HepG2 (cell line): Measurements from ENCODE around the gene KDM1B. TPM values are rescaled to one million over a fixed set of nuclear protein-coding genes. Genes with fewer than 3 reads are reported as not detected.

ENCODE experiments used
- ARNTL ChIP-seq: sonication (generic); formaldehyde crosslinking; IDR thresholded peaks from 2 replicates; pipeline ENCODE4 v1.4.0; 2020; ENCODE audit warnings: mild to moderate bottlenecking, missing genetic modification reagents
- CCDC6 ChIP-seq: sonication (generic); formaldehyde crosslinking; IDR thresholded peaks from 2 replicates; pipeline ENCODE4 v1.8.1; 2022; ENCODE audit warnings: mild to moderate bottlenecking, missing genetic modification reagents, moderate library complexity
- FOXP1 ChIP-seq, 2 experiments: fragments of 450-650 bp in 1 of 2; IDR thresholded peaks; 2 replicates each; pipeline ENCODE4 v1.6.1; 2017 to 2018; ENCODE audit warnings: antibody characterized with exemption in 1 of 2
- HOXA7 ChIP-seq: sonication (generic); formaldehyde crosslinking; IDR thresholded peaks from 2 replicates; pipeline ENCODE4 v1.8.1; 2022; ENCODE audit warnings: mild to moderate bottlenecking, missing genetic modification reagents, moderate library complexity
- RCOR2 ChIP-seq: IDR thresholded peaks from 2 replicates; pipeline ENCODE4 v1.6.1; 2016; ENCODE audit warnings: missing biosample characterization, missing genetic modification reagents
- SRF ChIP-seq: IDR thresholded peaks from 2 replicates; pipeline ENCODE4 v1.6.1; 2011; ENCODE audit warnings: mild to moderate bottlenecking, low read depth, low read length, moderate library complexity
- TFE3 ChIP-seq: IDR thresholded peaks from 2 replicates; pipeline ENCODE4 v1.6.1; 2016
- U2AF1 ChIP-seq: fragments of 200-400 bp; formaldehyde crosslinking; optimal IDR thresholded peaks from 2 replicates; pipeline ENCODE3; 2017; ENCODE audit warnings: mild to moderate bottlenecking, low read depth, low read length
- ZBTB20 ChIP-seq: sonication (generic); formaldehyde crosslinking; IDR thresholded peaks from 2 replicates; pipeline ENCODE4 v1.8.1; 2023; ENCODE audit warnings: missing genetic modification reagents, low read depth, mild to moderate bottlenecking, borderline replicate concordance
- ZNF225 ChIP-seq: sonication (generic); formaldehyde crosslinking; IDR thresholded peaks from 2 replicates; pipeline ENCODE4 v1.4.0; 2020; ENCODE audit warnings: mild to moderate bottlenecking, missing genetic modification reagents
- ZNF256 ChIP-seq: sonication (generic); formaldehyde crosslinking; conservative IDR thresholded peaks from 2 replicates; pipeline ENCODE4 v1.4.0; 2020; ENCODE audit warnings: missing genetic modification reagents
- ZNF331 ChIP-seq: sonication (generic); formaldehyde crosslinking; IDR thresholded peaks from 2 replicates; pipeline ENCODE4 v1.4.0; 2020; ENCODE audit warnings: missing genetic modification reagents
- ZNF383 ChIP-seq: sonication (generic); formaldehyde crosslinking; IDR thresholded peaks from 2 replicates; pipeline ENCODE4 v1.4.0; 2020; ENCODE audit warnings: missing genetic modification reagents, mild to moderate bottlenecking, borderline replicate concordance
- ZNF407 ChIP-seq: sonication (generic); formaldehyde crosslinking; IDR thresholded peaks from one replicate; pipeline ENCODE4 v1.5.1; 2020; ENCODE audit warnings: mild to moderate bottlenecking, missing genetic modification reagents; ENCODE audit errors: not compliant biosample characterization
- ZNF432 ChIP-seq: sonication (generic); formaldehyde crosslinking; IDR thresholded peaks from 2 replicates; pipeline ENCODE4 v1.5.0; 2020; ENCODE audit warnings: missing genetic modification reagents, mild to moderate bottlenecking, borderline replicate concordance
- ZNF484 ChIP-seq: sonication (generic); formaldehyde crosslinking; IDR thresholded peaks from 2 replicates; pipeline ENCODE4 v1.5.1; 2020; ENCODE audit warnings: mild to moderate bottlenecking, low read depth, missing genetic modification reagents, borderline replicate concordance
- ZNF501 ChIP-seq: sonication (generic); formaldehyde crosslinking; IDR thresholded peaks from 2 replicates; pipeline ENCODE4 v1.5.1; 2020; ENCODE audit warnings: mild to moderate bottlenecking, moderate library complexity, missing genetic modification reagents
- ZNF629 ChIP-seq: sonication (generic); formaldehyde crosslinking; conservative IDR thresholded peaks from 2 replicates; pipeline ENCODE4 v1.5.0; 2020; ENCODE audit warnings: missing genetic modification reagents
- ZNF746 ChIP-seq: sonication (generic); formaldehyde crosslinking; IDR thresholded peaks from 2 replicates; pipeline ENCODE4 v1.8.0; 2022; ENCODE audit warnings: mild to moderate bottlenecking, missing genetic modification reagents
- ZNF780A ChIP-seq: sonication (generic); formaldehyde crosslinking; IDR thresholded peaks from 2 replicates; pipeline ENCODE4 v1.8.0; 2022; ENCODE audit warnings: mild to moderate bottlenecking, missing genetic modification reagents, moderate library complexity
- polyA plus RNA-seq, 8 experiments: library from polyadenylated mRNA; depleted of rRNA in 3 of 8; stranded (reverse) in 7 of 8; unstranded in 1 of 8; fragments of >200 nt; fragmentation: Illumina TruSeq in 4 of 8; extraction: Trizol in 4 of 8; gene quantifications; 2 replicates each; pipeline versions ENCODE4 v1.2.1 to v1.2.3, GENCODE V29; 2011 to 2016; ENCODE audit warnings: low read depth in 4 of 8, missing spikeins in 1 of 8, mixed read lengths in 1 of 8; ENCODE audit not compliant: insufficient read depth in 1 of 8
- total RNA-seq, 5 experiments: library from RNA; depleted of rRNA; stranded (reverse); fragments of >200 nt; fragmentation: Illumina TruSeq; extraction: Trizol; gene quantifications; 2 replicates each; pipeline ENCODE4 v1.2.3, GENCODE V29; 2016; ENCODE audit warnings: low read depth in 1 of 5

The KDM1B gene
- total and polyA plus RNA-seq, 2 of the 13 experiments (the other 11 are each of a cell fraction or from before 2014, with no cell fraction given), result 9.8 to 13.2 TPM

GRCh38 chr6:18122128-18123093 is 32.8 kb upstream of the KDM1B start, which contains the start of gene NHLRC1 (continued):
- TF ChIP-seq ZNF331 (CRISPR knock-in tag) (peak; percentile 98), ZNF501 (CRISPR knock-in tag) (peak; percentile 90), ZNF484 (CRISPR knock-in tag) (peak; percentile 93; the same call in 1 of the 2 replicates), ZNF629 (CRISPR knock-in tag) (peak; percentile 70), ZNF256 (0 out of 2 replicates have a peak, but pooled peaks have one; percentile 47), ZNF746 (CRISPR knock-in tag) (peak; percentile 55; the same call in 1 of the 2 replicates), ARNTL (CRISPR knock-in tag) (peak; percentile 88), TFE3 (CRISPR knock-in tag) (peak; percentile 95), RCOR2 (CRISPR knock-in tag) (peak; percentile 86), SRF (no peak), ZBTB20 (CRISPR knock-in tag) (peak; percentile 81), ZNF383 (peak; percentile 89; the same call in 1 of the 2 replicates), ZNF225 (CRISPR knock-in tag) (peak; percentile 86), ZNF432 (CRISPR knock-in tag) (no peak), FOXP1 (IDR thresholded peaks at IDR 0.05) (no peak), FOXP1 (CRISPR knock-in tag; IDR thresholded peaks at IDR 0.05) (peak; percentile 64), ZNF407 (CRISPR knock-in tag) (peak; percentile 89), ZNF780A (CRISPR knock-in tag) (0 out of 2 replicates have a peak, but pooled peaks have one; percentile 62), CCDC6 (CRISPR knock-in tag) (peak; percentile 99), HOXA7 (CRISPR knock-in tag) (peak; percentile 38; the same call in 1 of the 2 replicates), U2AF1 (peak; percentile 89)
